GM21360 (cell line): ENCODE measurements around the gene TNP1.

ENCODE experiments used
- ATAC-seq: cut with Tn5 transposase; IDR thresholded peaks from one replicate; pipeline ENCODE4 v1.9.1; 2021; ENCODE audit warnings: mild to moderate bottlenecking, moderate library complexity; ENCODE audit not compliant: unreplicated experiment

Gene TNP1

GRCh38 chr2:216875862-216876261 lies 16.0 kb upstream of the TNP1 start:
- ATAC-seq, result no peak

- no peak for ATAC-seq
Observed at GRCh38 chr2:216873573-216873972, 13.7 kb upstream of the TNP1 start.

GRCh38 chr2:216872624-216873023 lies 12.8 kb upstream of the TNP1 start:
- no peak for ATAC-seq

- no peak for ATAC-seq
Observed at GRCh38 chr2:216872040-216872439, 12.2 kb upstream of the TNP1 start.

GRCh38 chr2:216871333-216871934 lies 11.6 kb upstream of the TNP1 start:
- no peak for ATAC-seq

- ATAC-seq, result no peak
Observed at GRCh38 chr2:216870508-216871332, 10.9 kb upstream of the TNP1 start.

GRCh38 chr2:216866515-216867095 lies 6.7 kb upstream of the TNP1 start:
- no peak for ATAC-seq

- no peak for ATAC-seq
Observed at GRCh38 chr2:216865658-216866057, 5.8 kb upstream of the TNP1 start.

GRCh38 chr2:216863946-216864345 lies 4.1 kb upstream of the TNP1 start:
- ATAC-seq, result no peak

GRCh38 chr2:216862628-216863398 lies 2.9 kb upstream of the TNP1 start:
- ATAC-seq, result no peak

- ATAC-seq, result no peak
Observed at GRCh38 chr2:216860426-216861137, 718 bp upstream of the TNP1 start.

- ATAC-seq, result no peak
Observed at GRCh38 chr2:216858312-216858711, 1.6 kb downstream of the TNP1 start.

- no peak for ATAC-seq
Observed at GRCh38 chr2:216857131-216857550, 2.7 kb downstream of the TNP1 start.

- no peak for ATAC-seq
Observed at GRCh38 chr2:216856406-216857065, 3.3 kb downstream of the TNP1 start.

- no peak for ATAC-seq
Observed at GRCh38 chr2:216855605-216856004, 4.3 kb downstream of the TNP1 start.

GRCh38 chr2:216855079-216855478 lies 4.8 kb downstream of the TNP1 start:
- no peak for ATAC-seq

- no peak for ATAC-seq
Observed at GRCh38 chr2:216851486-216852090, 8.3 kb downstream of the TNP1 start.

GRCh38 chr2:216850665-216851322 lies 9.1 kb downstream of the TNP1 start:
- no peak for ATAC-seq

GRCh38 chr2:216849987-216850386 lies 9.9 kb downstream of the TNP1 start:
- no peak for ATAC-seq
